NOMO-1 treated with dmso at 0.1 percent for 144 hours (cell line): ENCODE data around the gene CPNE4.

Experiments
- DNase-seq: peaks from one replicate; lab custom pipeline; 2025; ENCODE audit not compliant: unreplicated experiment; lab: John Stamatoyannopoulos, UW

Gene CPNE4

GRCh38 chr3:131883711-131884407, 151.0 kb downstream of the CPNE4 start:
- no peak for DNase-seq

DNA sequence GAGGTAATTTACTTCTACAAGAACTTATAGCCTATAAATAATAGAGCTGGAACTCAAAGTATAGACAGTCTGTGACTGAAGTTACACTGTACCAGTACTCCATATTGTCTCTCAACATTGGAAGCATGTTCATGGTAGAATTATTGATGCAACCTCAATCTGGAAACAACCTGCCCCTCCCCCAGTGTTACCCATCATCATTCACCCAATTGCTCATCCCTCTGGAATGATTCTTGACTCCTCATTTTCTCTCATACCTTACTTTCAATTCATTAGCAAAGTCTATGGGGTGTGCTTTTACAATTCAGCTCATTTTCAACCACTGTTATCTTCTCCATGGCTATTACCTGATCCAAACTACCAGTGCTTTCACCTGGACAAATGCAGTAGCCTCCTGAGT, 151.7 kb downstream of the CPNE4 start:
- no peak for DNase-seq

DNA sequence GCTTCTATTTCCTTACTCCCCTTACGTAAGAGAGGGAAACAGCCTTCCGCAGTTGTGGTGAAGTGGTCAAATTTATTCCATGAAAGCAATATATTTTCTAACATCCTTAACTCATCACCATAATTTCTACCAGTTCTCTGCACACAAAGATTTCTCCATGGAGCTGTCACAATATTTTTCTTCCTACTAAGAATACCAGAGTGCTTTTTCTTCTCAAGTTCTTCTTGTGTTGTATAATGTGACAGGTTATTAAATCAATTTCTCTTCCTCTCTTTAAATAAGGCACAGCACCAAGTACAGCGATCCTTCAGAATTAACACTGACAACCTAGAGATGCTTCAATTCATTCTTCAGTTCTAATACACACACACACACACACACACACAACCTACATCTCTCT, 153.0 kb downstream of the CPNE4 start:
- peak; percentile 2 for DNase-seq

GRCh38 chr3:131880948-131881347, 153.9 kb downstream of the CPNE4 start:
- no peak for DNase-seq

DNA sequence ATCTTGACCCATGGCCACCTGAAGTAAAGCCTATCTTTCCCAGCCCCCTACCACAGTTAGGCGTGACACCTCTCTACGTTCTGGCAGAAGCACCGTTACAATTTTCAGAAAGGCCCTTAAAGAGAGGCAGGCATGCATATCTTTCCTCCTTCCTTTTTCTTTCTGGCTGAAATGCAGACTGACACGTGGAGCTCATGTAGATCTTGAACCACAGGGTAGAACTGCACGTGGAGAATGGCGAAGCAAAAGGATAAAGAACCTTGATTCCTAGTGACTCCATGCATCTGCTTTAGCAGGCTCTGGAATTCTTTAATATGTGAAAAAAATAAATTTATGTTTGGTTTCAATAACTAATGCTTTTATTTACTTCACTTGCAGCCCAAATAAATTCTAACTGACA, 166.6 kb downstream of the CPNE4 start:
- no peak for DNase-seq

DNA sequence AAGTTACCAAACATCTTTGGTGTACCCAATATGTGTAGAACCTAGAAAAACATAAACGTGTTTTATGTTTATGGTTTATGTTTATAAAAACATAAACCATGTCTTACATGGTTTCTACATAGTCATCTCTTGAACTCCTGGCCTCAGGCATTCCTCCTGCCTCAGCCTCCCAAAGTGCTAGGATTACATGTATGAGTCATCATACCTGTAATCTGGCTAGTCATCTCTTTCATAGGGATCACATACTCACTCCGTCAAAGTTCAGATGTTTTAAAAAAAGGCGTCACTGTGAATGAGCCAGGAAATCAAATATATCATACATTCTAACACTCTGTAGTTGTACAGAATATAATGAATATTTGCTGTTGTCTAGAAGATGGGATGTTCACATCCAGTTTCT, 178.6 kb downstream of the CPNE4 start:
- no peak for DNase-seq

GRCh38 chr3:131850223-131850622, 184.6 kb downstream of the CPNE4 start:
- DNase-seq: no peak

GRCh38 chr3:131849616-131850015, 185.2 kb downstream of the CPNE4 start:
- no peak for DNase-seq

DNA sequence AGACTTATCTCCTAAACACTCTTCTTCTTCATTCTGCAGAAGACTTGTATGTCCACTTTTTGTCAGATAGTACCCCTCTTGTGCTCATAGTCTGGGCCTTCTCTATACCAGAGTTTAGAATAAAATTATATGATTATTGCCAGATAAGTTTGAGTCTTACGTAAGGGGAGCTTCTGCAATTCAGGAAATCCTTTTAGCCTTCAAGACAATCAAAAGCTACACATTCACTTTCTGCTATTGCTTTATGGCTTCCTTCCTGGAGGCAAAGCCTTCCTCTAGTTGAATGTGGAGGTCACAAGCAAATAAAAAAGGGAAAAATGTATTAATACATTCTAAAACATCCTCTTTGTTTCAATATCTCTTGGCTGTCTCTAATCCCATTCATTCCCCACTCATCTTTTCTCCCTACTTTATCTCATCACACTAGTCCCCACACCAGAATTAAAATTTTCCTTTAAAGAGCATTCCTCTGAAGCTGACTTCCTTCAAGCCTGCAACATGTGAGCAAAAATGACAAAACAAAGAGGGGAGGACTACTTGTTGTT, 186.8 kb downstream of the CPNE4 start:
- peak; percentile 27 for DNase-seq

DNA sequence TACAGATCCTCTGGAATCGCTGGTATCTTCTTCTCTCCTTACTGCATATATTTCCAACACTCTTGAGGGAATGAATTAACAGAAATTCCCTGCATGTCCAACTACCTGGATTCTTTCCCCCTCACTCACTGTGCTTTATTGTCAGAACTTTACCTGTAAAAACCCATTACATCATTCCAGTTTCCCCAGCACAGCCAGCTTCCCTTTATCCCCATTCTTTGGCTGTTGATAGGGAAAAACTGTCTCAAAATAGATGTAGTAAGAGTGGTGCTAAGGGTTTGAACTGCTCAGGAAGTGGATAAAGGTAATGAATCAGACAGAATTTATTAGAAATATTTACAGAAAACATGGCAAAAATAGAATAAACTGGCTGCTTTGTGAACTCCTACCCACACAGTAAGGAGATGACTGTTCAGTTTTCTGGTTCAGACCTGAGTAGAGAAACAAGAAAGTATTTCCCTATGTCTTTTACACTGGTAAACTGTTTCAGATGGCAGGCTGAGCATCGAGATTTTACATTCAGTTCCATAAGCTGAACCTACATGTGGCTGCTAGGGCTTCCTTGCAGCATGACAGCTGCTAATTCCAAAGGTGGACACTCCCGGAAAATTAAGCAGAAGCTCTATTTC, 188.4 kb downstream of the CPNE4 start:
- DNase-seq: no peak

DNA sequence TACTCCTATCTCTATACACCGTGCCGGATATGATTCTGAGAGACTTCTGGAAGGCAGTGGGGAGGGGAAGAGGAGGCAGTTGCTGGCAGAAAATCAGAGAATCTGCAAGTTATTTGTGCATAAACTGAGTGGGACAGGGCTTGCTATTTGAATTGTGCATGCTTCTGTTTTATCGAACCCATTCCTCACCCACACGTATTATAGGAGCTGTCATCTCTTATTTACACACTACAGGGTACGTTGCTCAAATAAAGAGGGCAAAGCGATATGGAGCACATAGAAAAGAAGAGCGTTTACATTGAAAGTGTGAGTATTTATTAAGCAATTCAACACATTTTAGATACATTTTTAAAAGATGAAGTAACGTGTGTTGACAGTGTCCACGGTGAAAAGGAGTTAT, 191.6 kb downstream of the CPNE4 start:
- DNase-seq: no peak

GRCh38 chr3:131840156-131840797, 194.5 kb downstream of the CPNE4 start:
- DNase-seq: no peak

- no peak for DNase-seq
Measured at GRCh38 chr3:131835906-131836305, 198.9 kb downstream of the CPNE4 start.

GRCh38 chr3:131831608-131832007, 203.2 kb downstream of the CPNE4 start:
- no peak for DNase-seq

- DNase-seq: no peak
Measured at GRCh38 chr3:131821191-131821762, 213.5 kb downstream of the CPNE4 start.

- DNase-seq: no peak
Measured at GRCh38 chr3:131819381-131820055, 215.3 kb downstream of the CPNE4 start.

GRCh38 chr3:131812433-131812832, 222.4 kb downstream of the CPNE4 start:
- no peak for DNase-seq

- DNase-seq: no peak
Measured at GRCh38 chr3:131811481-131811880, 223.3 kb downstream of the CPNE4 start.

DNA sequence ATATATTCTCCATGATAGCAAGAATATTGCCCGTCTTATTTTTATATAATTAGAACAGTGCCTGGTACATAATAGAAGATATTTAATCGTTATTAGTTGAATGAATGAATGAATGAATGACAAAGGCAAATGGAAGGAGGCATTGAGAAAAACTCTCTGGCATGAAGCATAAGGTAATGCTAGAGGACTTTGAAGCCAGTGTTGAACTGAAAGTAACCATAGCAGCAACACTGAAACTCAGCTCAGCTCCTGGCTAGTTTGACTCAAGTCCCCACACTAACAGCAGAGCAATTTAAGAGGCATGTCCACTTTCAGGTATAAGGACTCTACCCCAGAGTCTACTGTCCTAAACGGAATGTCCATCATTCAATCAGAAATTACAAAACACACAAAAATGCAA, 227.0 kb downstream of the CPNE4 start:
- DNase-seq: no peak

- peak; percentile 30 for DNase-seq
Measured at GRCh38 chr3:131806736-131807135, 228.1 kb downstream of the CPNE4 start.

- no peak for DNase-seq
Measured at GRCh38 chr3:131804565-131805133, 230.2 kb downstream of the CPNE4 start.
